GM21619 (cell line): Measurements from ENCODE around the gene SIRPB2.

Experiments used
- ATAC-seq: cut with Tn5 transposase; IDR thresholded peaks from one replicate; pipeline ENCODE4 v1.9.1; 2021; ENCODE audit not compliant: unreplicated experiment

Gene SIRPB2

DNA sequence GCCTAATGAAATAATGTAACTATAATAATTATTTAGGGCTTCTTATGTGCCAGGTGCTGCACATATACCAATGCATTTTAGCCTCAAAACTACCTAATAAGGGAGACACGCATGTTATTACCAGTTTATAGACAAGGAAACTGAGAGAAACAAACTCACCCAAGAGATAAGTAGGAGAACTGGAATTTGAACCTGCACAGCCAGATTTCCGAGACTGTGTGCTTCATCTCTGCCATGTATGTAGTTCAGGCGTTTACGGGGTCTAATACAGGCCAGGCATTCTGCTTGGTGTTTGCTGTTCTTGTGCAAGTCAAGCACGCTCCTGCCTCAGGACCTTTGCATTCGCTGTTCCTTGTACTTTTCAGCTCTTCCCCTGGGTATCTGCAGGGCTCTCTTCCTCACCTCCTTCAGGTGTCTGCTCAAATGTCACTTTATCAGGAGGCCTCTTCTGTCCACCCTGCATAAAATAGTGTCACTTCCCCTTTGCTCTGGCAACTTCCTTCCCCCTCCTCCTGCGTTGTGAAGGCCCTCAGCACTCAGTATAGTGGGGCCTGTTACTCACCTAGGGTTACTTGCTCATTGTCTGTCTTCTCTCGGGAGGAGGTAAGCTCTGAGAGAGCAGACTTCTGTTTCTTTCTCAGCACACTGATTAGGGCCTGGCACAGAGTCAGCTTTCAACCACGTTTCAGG is 18.5 kb downstream of the SIRPB2 start:
- no peak for ATAC-seq

DNA sequence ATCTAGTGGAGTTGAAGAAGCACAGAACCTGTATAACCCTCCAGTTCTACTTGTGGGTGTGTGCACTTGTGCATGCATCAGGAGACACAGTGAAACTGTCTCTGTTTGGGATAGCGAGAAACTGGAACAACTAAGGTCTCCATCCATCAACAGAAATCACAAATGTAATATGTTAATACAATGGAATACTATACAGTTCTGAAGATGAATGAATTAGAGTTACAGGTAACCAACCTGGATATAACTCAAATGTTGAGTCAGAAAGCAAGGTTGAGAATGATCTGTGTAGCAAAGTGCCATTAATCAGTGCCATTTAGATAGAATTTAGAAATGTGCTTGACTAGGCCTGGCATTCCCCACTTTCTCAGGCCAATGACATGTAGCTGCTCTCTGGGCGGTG is 20.0 kb downstream of the SIRPB2 start:
- no peak for ATAC-seq

DNA sequence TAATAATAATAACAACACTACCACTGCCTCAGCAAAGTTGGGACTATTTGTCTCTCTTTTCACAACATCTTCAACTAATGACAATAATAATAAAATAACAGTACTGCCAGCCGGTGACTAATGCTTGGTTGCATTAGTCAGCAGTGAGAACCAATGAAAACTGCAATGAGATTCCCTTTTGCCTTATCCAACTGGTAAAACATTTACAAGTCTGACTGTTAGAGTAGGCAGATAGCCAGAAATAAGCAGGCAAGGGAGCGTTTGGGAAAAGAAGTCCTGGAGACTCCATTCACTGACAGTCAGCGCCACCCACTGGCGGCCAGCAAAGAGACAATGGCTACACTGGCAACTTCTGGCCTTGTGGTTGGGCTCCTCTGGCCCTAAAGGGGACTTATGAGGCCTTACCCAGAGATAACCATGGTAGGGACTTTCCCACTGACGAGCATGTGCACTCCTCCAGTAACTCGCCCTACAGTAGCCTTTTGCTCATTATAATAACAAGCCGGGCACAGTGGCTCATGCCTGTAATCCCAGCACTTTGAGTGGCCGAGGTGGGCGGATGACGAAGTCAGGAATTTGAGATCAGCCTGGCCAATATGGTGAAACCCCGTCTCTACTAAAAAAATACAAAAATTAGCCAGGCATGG is 21.2 kb downstream of the SIRPB2 start:
- peak; percentile 34 for ATAC-seq

DNA sequence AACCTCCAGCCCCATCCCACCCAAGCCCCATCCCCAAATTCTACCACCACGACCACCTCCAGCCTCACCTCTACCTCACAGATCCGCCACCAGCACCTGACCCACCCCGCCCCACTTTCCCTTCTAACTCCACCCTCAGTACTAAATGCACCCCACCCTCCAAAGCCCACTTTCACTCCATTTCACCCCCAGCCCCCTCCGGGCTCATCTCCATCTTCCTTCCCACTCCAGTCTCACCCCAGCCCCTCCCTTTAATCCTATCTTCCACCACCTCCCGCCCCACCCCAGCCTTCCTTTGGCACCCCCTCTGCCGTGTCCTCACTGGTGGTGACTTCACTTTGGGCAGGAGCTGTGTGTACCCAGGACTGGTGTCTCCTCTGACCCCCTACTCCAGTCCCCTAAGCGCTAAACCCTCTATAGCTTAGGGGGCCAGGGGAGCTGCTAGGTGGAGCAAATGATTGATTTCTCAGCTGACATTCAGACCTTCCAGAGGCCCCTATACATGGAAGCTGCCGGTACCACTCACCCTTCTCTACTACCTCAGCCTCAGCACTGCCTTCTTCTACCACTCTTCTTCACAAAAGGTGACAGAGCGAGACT is 21.8 kb downstream of the SIRPB2 start:
- no peak for ATAC-seq

DNA sequence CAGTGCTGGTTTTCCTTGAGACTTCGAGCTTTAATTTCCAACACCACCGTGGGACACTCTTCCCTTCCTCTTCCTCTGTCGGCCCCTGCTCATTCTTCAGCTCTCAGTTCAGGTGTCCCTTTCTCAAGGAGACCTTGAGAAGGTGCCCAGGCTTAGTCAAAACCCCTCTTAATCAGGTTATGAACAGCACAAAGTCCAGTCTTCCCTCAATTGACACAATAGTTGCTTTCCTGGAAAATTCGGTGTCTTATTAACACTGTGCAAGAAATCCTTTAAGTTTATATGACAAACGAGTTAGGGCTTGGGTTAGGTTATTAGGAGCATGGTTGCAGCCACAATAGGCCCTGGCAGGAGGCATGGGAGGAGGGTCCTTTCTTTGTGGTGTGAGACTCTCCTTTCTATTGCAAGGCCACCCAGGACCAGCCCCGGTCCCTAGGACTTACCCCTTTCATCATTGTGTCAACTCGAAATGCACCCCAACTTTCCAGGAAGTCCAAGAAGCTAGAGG is 23.0 kb downstream of the SIRPB2 start:
- no peak for ATAC-seq

DNA sequence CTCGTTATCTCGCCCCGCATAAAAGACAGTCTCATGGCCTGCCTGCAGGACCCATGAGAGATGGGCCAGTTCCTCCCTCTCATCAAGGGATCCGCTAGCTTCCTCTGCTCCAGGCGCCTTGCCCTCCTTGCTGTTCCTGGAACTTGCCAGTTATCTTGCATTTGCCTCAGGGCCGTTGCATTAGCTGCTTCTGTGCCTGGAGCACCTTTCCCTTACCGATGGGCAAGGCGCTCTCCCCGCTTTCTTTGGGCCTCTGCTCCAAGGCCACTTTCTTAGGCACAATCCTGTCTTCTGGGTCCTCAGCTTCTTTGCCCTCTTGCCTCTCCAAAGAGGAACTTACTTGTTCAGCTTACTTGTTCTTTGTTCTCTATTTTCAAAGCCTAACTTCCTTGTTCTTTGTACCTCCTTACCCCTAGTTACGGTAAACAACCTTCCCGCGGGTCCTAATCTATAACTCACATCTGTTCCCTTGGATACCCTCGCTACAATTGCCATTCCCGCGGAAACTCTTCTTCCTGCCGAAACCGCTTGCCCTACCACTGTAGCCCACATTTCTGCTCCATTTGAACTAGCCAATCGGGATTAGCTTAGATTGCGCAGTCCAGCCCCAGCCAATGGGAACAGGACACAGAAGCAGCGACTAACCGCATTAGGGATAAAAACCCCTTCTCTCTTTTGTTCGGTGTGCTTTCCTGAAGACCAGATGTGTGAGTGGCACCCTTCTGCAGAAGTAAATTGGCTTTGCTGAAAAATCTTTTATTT is 23.7 kb downstream of the SIRPB2 start:
- ATAC-seq: no peak

DNA sequence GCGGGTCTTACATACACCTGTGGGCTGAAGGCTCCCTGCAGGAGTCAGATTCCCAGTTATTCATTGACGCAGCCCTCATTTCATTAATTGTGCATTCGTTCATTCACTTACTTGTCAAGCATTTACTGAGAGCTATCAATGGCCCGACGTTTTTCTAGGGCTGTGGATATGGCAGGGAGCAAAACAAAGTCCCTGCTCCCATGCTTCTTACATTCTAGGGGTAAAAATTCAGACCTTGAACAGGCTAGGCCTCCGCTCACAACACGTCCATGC is 24.2 kb downstream of the SIRPB2 start:
- ATAC-seq: no peak

DNA sequence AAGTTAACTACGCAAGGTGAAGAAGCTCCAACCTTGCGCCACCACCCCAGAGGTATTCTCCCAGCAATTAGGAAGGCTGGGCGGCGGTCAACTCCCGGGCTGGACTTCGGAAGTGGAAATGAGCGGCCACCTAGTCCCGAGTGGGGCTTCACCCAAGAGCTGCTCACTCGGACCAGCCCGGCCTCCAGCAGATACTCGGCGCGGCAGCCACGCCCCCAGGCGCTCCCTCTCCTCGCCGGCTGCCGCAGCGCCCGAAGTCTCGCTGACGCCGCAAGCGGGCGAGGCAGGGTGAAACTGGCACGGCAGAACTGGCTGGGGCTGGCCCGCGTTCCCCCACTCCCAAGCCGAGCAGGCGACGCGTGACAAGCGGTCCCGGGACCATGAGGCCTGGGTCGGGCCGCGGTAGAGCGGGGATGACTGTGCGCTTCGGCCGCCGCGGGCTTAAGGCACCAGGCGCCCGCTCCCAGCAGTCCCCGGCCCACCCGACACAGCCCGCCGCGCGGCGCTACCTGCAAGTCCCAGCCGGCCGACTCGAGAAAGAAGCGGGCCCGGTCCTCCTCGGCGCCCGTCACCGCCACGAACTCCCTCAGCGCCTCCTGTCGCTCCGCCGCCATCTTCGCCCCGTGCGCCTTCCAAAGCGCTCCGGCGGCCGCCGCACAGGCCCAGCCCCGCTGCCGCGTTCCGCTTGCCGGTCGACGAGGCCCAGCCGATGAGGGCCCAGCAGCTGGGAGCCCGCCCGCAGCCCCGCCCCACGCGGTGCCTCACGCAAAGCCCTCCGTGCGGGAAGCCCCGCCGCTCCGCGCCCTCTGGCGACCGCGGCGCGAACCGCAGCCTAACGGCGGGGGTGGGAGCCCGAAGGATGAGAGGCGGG is 24.8 kb downstream of the SIRPB2 start, which contains the start of gene NSFL1C:
Gene NSFL1C, minus strand, starts transcription at position 639 of the 871 bp plus-strand sequence. Its CDS starts 25 bp downstream, at position 614.
- peak; percentile 83 for ATAC-seq

DNA sequence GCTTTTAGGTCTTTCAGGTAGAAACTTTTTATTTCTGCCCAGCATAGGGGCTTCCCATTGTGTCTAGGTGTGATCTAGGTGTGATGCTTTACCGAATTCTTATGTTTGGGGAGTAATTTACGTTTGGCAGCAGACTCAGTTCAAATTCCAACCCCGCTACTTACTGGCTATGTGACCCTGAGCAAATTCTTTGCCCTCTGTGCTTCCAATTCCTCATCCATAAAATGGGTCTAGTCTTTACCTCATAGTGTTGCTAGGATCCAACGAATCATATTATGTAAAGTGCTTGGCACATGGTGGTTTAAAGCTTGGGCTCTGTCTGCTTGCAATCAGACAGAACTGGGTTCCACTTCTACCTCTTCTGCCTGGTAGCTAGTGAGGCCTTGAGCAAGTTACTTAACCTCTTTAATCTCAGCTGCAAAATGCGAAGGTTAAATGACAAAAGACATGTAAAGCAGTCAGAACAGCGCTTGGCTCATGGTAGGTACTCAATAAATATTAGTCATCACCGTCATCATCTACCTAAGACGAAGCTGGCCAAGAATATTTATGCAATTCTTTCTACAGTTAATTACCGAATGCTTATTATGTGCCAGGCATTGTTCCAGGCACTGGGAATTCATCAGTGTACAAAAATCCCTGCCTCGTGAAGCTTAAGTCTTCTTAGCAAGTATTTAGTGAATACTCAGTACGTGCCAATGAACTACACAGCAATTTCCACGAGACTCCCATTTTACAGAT is 25.6 kb downstream of the SIRPB2 start:
- ATAC-seq: no peak

DNA sequence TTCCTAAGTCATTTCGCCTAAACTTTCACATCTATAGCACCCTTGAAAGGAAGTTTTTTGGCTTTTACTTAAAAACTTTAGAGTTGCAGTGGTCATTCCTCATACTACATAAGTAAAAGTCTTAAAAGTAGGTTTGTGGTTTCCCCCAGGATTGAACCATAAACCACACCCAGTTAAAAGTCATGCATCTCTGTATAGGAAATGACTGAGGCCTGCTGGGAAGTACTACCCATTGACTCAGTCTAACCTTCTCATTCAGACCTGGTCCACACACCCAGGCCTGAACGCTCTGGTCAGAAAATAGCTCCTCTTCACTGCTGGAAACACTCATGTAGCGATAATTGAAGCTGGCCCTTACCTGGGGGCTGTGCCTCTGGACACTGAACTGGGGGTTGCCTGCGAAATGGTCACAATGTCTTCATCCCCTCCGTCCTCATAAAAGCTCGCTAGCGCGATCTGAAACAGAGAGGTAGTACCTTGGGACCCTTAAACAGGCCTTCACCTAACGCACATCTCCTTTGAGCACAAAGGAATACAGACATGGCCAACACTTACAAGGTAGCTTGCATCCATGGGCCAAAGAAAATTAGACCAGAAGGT is 27.1 kb downstream of the SIRPB2 start:
- ATAC-seq: no peak

DNA sequence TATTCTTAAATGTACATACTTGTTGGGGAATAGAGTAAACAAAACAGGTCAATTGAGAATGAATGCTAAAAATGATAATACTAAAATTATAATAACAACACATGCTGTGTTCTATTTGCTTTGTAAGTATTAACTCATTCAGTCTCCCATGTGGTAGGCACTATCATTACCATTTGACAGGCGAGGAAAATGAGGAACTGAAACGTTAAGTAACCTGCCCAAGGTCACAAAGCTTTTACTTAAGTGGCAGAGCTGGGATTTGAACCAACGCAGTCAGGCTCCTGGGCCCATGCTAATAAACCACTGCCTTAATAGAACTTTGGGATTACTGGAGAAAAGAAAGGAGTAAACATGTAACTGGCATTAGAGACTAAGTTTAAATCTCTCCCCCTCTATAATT is 28.4 kb downstream of the SIRPB2 start:
- ATAC-seq: no peak

DNA sequence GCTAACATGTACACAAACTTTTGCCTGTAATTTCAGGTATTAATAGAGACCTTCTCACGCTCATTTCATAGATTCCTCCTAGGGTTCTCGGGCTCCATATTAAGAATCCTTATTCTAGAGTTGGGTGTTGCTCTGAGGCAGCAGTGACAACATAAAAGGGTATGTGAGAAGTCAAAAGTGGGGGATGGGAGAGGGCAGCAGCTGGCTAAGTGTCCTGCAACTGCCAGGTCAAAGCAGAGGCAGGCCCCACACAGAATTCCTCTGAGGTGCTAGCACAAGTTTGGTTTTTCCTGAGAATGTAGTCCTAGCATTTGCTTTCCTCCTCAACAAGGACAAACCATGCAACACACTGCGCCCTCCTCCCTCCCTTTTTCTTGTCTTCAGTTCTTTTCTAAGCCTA is 29.2 kb downstream of the SIRPB2 start:
- no peak for ATAC-seq

DNA sequence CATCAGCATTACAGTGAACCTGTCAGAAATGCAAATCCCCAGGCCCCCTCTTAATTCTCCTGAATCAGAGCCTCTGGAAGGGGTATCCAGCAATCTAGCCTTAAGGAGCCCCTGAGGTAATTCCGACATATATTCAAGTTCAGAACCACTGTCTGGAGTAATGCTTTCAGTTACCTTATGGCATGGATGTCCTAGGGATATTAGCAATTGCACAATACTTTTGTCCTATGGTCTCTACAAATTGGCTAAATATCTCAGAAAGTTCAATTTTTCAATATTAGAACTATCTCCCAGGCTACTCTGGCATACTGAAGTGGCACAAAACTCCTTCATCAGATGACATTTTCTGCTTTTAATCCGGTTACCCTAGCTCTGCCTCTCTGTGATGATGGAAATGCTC is 30.9 kb downstream of the SIRPB2 start:
- ATAC-seq: no peak

DNA sequence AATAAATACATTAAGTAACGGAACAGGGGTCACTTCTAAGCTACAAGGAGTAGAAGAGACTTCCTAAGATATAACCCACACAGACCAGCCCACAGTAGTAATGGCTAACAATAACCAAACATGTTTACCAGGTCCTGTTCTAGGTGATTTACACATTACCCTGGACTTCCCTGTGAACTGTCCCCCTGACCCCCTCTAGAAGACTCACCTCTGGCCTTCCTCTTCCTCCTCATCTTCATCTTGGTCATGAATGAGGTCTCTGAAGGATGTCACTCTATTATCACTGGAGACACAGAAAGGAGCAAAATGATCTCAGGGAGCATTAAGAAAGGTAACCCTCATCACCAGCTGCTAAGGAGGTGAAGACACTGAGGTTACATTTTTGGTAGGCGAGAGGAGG is 33.2 kb downstream of the SIRPB2 start:
- ATAC-seq: no peak

DNA sequence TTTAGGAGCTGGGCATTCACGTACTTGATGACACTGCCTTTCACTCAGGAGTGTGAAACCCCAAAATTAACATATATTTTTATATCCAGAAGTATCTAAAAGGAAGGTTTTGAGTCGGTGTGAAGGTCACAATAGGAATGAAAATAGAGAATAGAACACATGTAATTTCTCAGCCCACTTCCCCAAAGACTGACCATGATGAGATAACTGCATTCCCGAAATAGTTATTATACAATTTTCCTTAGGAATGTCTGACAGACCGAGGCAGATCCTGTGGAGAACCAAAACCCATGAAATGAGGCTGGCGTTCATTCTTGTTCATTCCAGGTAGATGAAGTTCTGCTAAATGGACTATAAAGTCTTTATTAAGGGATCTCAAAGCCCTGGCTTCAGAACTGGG is 34.9 kb downstream of the SIRPB2 start:
- ATAC-seq: no peak

DNA sequence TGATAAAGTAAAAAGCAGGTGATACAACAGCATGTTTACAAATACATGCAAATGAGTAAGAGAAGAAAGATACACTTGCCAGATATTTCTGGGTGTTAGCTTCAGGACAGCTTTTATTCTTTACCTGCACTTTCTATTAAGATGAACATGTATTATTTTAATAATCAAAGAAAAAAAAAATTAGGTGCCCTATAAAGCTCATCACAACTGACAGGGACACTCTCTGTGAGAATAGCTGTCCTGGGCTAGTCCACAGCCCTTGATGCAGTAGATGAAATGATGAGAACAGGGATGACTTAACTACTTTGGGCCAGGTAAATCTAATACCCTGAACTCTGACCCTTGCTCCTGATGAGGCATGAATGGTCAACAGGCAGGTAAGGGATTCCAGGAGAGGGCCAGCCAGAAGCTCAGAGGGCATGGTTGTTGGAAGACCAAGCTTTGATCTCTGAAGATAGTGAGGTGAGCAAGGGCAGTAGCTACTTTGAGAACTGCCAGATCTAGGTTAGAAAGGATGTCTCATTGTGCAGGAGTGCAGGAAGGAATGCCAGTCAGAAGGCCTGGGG is 40.2 kb downstream of the SIRPB2 start:
- ATAC-seq: no peak

DNA sequence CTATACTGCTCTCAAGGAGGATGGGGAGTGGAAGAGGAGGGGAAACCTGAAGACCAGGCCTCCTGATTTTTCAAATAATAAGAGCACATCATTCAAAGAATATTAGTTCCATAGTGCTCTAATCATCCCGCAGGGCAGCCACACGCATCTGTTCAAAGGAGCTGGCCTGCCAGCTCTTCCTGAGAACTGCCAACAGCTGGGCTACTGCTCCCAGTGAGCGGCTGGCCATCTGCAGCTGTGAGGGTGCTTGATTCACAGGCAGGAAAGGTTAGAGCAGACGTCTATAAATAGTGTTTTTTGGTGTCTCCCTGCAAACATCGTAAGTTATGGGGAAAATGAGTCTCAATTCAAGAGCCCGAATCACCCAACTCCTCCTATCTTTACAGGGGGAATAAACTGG is 41.9 kb downstream of the SIRPB2 start:
- no peak for ATAC-seq

DNA sequence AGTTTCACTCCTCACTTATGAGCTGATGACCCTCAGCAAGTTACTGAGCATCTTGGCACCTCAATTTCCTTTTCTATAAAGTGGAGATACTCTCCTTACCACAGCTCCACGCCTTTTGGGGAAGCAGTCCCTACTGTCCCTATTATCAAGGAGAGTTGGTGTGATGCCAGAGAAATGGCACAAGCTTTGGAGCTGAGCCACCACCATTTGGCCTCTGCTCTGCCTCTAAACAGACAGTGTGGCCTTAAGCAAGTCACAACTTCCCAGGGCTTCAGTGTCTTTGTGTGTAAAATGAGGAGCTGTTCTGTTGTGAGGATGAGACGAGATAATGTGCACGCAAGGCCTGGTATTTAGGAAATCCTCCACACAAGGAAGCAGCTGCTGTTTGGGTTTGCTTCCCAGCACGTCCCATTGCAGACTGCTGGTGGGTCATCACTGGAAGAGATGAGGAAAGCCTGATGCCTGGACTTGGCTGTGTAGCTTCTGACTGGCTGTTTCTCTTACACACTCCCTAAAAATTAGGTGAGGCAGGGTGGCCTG is 43.1 kb downstream of the SIRPB2 start:
- no peak for ATAC-seq

DNA sequence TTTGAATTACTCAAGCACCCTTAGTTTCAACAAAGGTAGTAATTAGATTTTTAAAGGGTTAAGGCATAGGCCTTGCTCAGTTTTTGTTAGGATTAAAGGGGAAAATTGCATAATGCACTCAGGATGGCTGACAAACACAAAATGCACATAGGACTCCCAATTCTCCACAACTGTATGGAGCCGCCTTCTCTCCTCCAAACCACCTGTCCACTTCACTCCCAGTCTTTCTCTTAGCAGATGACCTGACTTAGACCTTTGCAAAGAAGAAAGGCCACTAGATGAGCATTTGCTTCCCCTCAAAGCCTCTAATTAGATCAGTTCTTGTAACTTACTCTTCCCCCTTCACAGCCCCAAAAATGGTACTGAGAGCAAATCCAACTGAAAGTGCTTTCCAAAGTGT is 44.7 kb downstream of the SIRPB2 start:
- no peak for ATAC-seq
